Heart left ventricle (tissue), 16 donors: Measurements from ENCODE around the gene C11orf21. TPM values are rescaled to one million over a fixed set of nuclear protein-coding genes. Genes with fewer than 3 reads are reported as not detected.

Experiments used
- ATAC-seq, 4 donors: fragments of 200-7000 bp; cut with Tn5 transposase; one replicate each; pipeline ENCODE4 v1.9.1; 2020 to 2022; ENCODE audit warnings: moderate library complexity in 4 of 4, mild to moderate bottlenecking in 3 of 4, moderate number of reproducible peaks in 1 of 4
- DNase-seq, 5 donors: peaks; one replicate each; pipeline ENCODE4 v3.0.0-alpha.2; 2020
- H3K27ac ChIP-seq, 12 donors: fragments of 200-600 bp; sonication (generic) in 4 of 12; one replicate each; pipeline versions ENCODE4 v1.5.0 to v1.8.0; 2016 to 2022; ENCODE audit warnings: mild to moderate bottlenecking in 2 of 12
- H3K27me3 ChIP-seq, 9 donors: fragments of 200-600 bp; sonication (generic) in 2 of 9; one replicate each; pipeline versions ENCODE4 v1.5.1 to v1.8.0; 2016 to 2022; ENCODE audit warnings: mild to moderate bottlenecking in 3 of 9
- H3K36me3 ChIP-seq, 9 donors: fragments of 200-600 bp; sonication (generic) in 2 of 9; one replicate each; pipeline versions ENCODE4 v1.5.0 to v1.8.0; 2018 to 2022; ENCODE audit warnings: mild to moderate bottlenecking in 2 of 9
- H3K4me1 ChIP-seq, 12 donors: fragments of 200-600 bp; sonication (generic) in 4 of 12; one replicate each; pipeline versions ENCODE4 v1.5.0 to v1.8.0; 2016 to 2022; ENCODE audit warnings: mild to moderate bottlenecking in 3 of 12
- H3K4me3 ChIP-seq, 12 donors: fragments of 200-600 bp; sonication (generic) in 4 of 12; one replicate each; pipeline versions ENCODE4 v1.5.0 to v1.8.0; 2017 to 2022; ENCODE audit warnings: mild to moderate bottlenecking in 9 of 12, moderate library complexity in 4 of 12
- H3K9me3 ChIP-seq, 12 donors: fragments of 200-600 bp; sonication (generic) in 4 of 12; one replicate each; pipeline versions ENCODE4 v1.5.0 to v1.8.0; 2016 to 2022; ENCODE audit warnings: mild to moderate bottlenecking in 1 of 12
- CTCF ChIP-seq, 12 donors: fragments of 200-600 bp; sonication (generic) in 4 of 12; IDR thresholded peaks; one replicate each; pipeline versions ENCODE4 v1.5.0 to v1.8.0; 2018 to 2022; ENCODE audit warnings: antibody characterized with exemption in 12 of 12, mild to moderate bottlenecking in 5 of 12
- POLR2A ChIP-seq, 2 donors: fragments of 450-650 bp; IDR thresholded peaks; one replicate each; pipeline ENCODE4 v1.6.1; 2017; ENCODE audit warnings: antibody characterized with exemption in 2 of 2, mild to moderate bottlenecking in 2 of 2, moderate library complexity in 2 of 2
- WGBS, 4 donors: extraction: QIAGEN DNeasy Blood & Tissue Kit in 2 of 4; methylation state at CpG; one replicate each; pipeline versions ENCODE4 v1.1.5 to v1.1.7; 2013 to 2018; 5-methylcytosine and 5-hydroxymethylcytosine counted together
- intact Hi-C, 10 donors: fragments of 100-400 bp; cut with DNase I; formaldehyde crosslinking; loops; one replicate each; pipeline versions ENCODE4 v1.11.1 to v1.14.2; 2022
- polyA plus RNA-seq, 2 donors: library from polyadenylated mRNA; stranded (reverse); fragments of 200-250 nt; gene quantifications; one replicate each; pipeline ENCODE4 v1.2.3, GENCODE V29; 2013
- total RNA-seq, 9 donors: library from RNA; depleted of rRNA in 2 of 9; stranded (reverse); fragments of >200 nt in 2 of 9; fragmentation: NEBNext Ultra II Directional in 3 of 9; extraction: Animal tissue kit (Norgen Biotek cat#: 25700) in 3 of 9; gene quantifications; one replicate each; pipeline versions ENCODE4 v1.1.0 to v1.2.4, GENCODE V29; 2016 to 2023
- donor health status: ischemic (EF 13 %, LVEDD 7.1; RV severe dilation, severe dysfunction).
- donor health status: healthy with polysubstance abuse.
- donor health status: DM: no; HTN: yes; CAD: no.
- donor health status: DM: no; HTN: no; CAD: no.
- donor health status: ischemic (EF 25% LVEDD 6.9; RV normal size, moderate dysfunction).
- donor health status: ischemic (EF 25% LVEDD 5.7; RV mildly dilated, moderate dysfunction).
- donor health status: healthy.
- donor health status: DM: yes; HTN: yes; CAD: no.
- donor health status: ischemic (EF 35%, LVEDD 5.7; RV mildly dilated, moderate dysfunction).
- donor health status: nonischemic (EF 11% LVEDD 7.7; RV severe dilation, severe dysfunction).
- donor health status: DM: yes; HTN: yes; CAD: no.
- donor health status: PGD.
- donor health status: ischemic (EF 29% LVEDD 5.4; RV normal size, mild dysfunction).
- donor health status: nonischemic (EF 23%, LVEDD 6.1; RV moderate dilation, normal function).

C11orf21 gene
- total and polyA plus RNA-seq, 11 donors, result 4.8 to 41.2 (median 29.9) TPM

- 61 to 74% (median 68%) methylated on average over 2 of the region's 2 CpGs for WGBS, 4 donors
- no peak for ATAC-seq
- DNase-seq, result no peak
These were observed 21.5 kb downstream of the C11orf21 start for GRCh38 chr11:2280208-2280607.

GRCh38 chr11:2277933-2278523 is 23.7 kb downstream of the C11orf21 start:
- DNase-seq (no peak), ATAC-seq (no peak)
- H3K9me3 ChIP-seq, result peaks cover 0 to 43% (median 11%) of the 10 kb centered on the region in 12 donors

More at GRCh38 chr11:2280208-2280607, 21.5 kb downstream of the C11orf21 start:
- H3K4me3 ChIP-seq, result no peak overlapping the region
- no peak overlapping the region for H3K27ac ChIP-seq
- H3K9me3 ChIP-seq, result peaks cover 0 to 47% (median 12%) of the 10 kb centered on the region in 12 donors
- no peak for TF ChIP-seq CTCF (IDR thresholded peaks at IDR 0.05)
- no peaks in the 10 kb centered on the region for H3K4me1 ChIP-seq
- peaks cover 0 to 7% (median 0%) of the 10 kb centered on the region in 9 donors for H3K27me3 ChIP-seq
- no peaks in the 10 kb centered on the region for H3K36me3 ChIP-seq
- intact Hi-C loops, result loop anchor here in 1 of 10 donors (10.0 kb wide), 1 partner anchor 235 kb away; no protein-coding TSS in a partner anchor

GRCh38 chr11:2277008-2277346 is 24.7 kb downstream of the C11orf21 start:
- DNase-seq, result no peak
- 56 to 61% (median 60%) methylated on average over 6 of the region's 6 CpGs for WGBS, 4 donors
- H3K27ac ChIP-seq, result no peak overlapping the region
- intact Hi-C loops, result no loop called here
- H3K36me3 ChIP-seq, result no peaks in the 10 kb centered on the region
- TF ChIP-seq POLR2A (IDR thresholded peaks at IDR 0.05) (no peak), CTCF (IDR thresholded peaks at IDR 0.05) (no peak)
- H3K4me3 ChIP-seq, result no peak overlapping the region
- no peaks in the 10 kb centered on the region for H3K4me1 ChIP-seq
- peaks cover 0 to 33% (median 6%) of the 10 kb centered on the region in 12 donors for H3K9me3 ChIP-seq
- H3K27me3 ChIP-seq, result peaks cover 0 to 11% (median 3%) of the 10 kb centered on the region in 9 donors
- ATAC-seq, result no peak

More at GRCh38 chr11:2277933-2278523, 23.7 kb downstream of the C11orf21 start:
- Histone ChIP-seq H3K36me3 (no peaks in the 10 kb centered on the region), H3K4me3 (no peak overlapping the region), H3K4me1 (no peaks in the 10 kb centered on the region), H3K27ac (no peak overlapping the region), H3K27me3 (peaks cover 0 to 8% (median 0%) of the 10 kb centered on the region in 9 donors)
- TF ChIP-seq POLR2A (IDR thresholded peaks at IDR 0.05) (no peak), CTCF (IDR thresholded peaks at IDR 0.05) (no peak)
- WGBS, 4 donors, result 76 to 87% (median 84%) methylated on average over 6 of the region's 6 CpGs
- intact Hi-C loops, result no loop called here

- Histone ChIP-seq H3K36me3 (no peaks in the 10 kb centered on the region), H3K4me1 (peaks cover 0 to under 1% (median 0%) of the 10 kb centered on the region in 12 donors), H3K27me3 (peaks cover 4 to 16% (median 8%) of the 10 kb centered on the region in 9 donors), H3K9me3 (peaks cover 0 to 28% (median 5%) of the 10 kb centered on the region in 12 donors), H3K4me3 (no peak overlapping the region), H3K27ac (no peak overlapping the region)
- ATAC-seq, result no peak
- DNase-seq, result no peak
- 83 to 92% (median 89%) methylated on average over 14 of the region's 14 CpGs for WGBS, 4 donors
- intact Hi-C loops, result no loop called here
- no peak for TF ChIP-seq POLR2A (IDR thresholded peaks at IDR 0.05)
- TF ChIP-seq CTCF (IDR thresholded peaks at IDR 0.05), result no peak
These were observed 25.3 kb downstream of the C11orf21 start for GRCh38 chr11:2276280-2277007.
